Astrocyte of the cerebellum (primary cell): ENCODE data around the gene CGREF1.
"Not testable (repeated sequence)": the region's sequence is repeated elsewhere in the genome, so short reads cannot be mapped to it uniquely, and the experiment has no call there.

Experiments
- DNase-seq: peaks from one replicate; pipeline ENCODE4 v3.0.0-alpha.2; 2011; ENCODE audit warnings: low read depth
- H3K4me3 ChIP-seq: 2 replicates; pipeline ENCODE4 v1.5.1; 2011; ENCODE audit warnings: mild to moderate bottlenecking, low read depth, low read length, moderate library complexity
- in situ Hi-C: cut with HindIII; loops from 2 replicates; pipeline ENCODE4 v1.10.0; 2017; ENCODE audit warnings: low sequenced_read_pairs
- TF ChIP-seq, protein P1 (sequence below): IDR thresholded peaks from 2 replicates; pipeline ENCODE4 v1.5.1; 2012; ENCODE audit warnings: low read length, low read depth, moderate library complexity, mild to moderate bottlenecking; ENCODE audit errors: missing control alignments

Gene CGREF1

GRCh38 chr2:27125104-27125503 lies 6.2 kb upstream of the CGREF1 start:
- no peak for DNase-seq
- TF ChIP-seq, protein P1, sequence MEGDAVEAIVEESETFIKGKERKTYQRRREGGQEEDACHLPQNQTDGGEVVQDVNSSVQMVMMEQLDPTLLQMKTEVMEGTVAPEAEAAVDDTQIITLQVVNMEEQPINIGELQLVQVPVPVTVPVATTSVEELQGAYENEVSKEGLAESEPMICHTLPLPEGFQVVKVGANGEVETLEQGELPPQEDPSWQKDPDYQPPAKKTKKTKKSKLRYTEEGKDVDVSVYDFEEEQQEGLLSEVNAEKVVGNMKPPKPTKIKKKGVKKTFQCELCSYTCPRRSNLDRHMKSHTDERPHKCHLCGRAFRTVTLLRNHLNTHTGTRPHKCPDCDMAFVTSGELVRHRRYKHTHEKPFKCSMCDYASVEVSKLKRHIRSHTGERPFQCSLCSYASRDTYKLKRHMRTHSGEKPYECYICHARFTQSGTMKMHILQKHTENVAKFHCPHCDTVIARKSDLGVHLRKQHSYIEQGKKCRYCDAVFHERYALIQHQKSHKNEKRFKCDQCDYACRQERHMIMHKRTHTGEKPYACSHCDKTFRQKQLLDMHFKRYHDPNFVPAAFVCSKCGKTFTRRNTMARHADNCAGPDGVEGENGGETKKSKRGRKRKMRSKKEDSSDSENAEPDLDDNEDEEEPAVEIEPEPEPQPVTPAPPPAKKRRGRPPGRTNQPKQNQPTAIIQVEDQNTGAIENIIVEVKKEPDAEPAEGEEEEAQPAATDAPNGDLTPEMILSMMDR: no peak
- in situ Hi-C loops: no loop called here
- no peak overlapping the region for H3K4me3 ChIP-seq

DNA sequence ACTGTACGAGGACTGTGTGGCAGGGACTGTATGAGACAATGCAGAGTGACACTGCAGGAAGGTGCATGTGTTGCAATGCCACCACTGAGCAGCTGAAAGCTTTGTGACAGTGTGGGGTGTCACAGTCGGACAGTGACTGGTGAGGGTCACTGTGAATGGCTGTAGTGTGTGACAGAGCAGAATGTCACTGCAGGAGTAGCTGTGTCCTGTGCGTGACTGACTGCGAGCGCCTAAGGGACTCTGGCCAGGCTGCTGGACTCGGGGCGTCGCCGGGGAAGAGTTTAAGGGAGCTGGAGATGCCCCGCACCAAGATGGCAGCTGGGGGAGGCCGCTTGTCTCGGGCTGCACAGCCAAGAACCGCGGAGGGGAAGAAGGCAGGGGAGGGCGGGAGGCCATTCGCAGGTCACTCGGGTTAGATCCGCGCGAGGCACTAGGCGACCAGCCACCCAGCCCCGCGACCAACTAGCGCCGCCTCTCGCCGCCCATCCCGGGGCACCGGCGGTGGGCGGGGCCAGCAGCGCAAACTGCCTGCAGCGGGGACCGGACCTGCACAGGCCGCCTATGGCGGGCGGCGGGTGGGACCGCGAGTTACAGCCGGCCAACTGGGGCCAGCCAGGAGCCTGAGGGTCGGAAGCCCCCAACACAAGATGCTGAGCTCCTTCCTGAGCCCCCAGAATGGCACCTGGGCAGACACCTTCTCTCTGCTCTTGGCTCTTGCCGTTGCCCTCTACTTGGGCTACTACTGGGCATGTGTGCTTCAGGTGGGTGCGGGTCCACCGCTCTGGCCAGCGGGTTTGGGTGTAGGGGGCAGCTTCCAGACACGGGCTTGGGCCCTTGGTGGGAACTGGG lies 4.6 kb upstream of the CGREF1 start, which contains the start of gene ABHD1:
ABHD1 (plus strand) TSS at position 514 of the 849 bp plus-strand sequence; CDS start at position 648, 134 bp downstream.
- H3K4me3 ChIP-seq: peak within 1 kb of the TSS; percentile 53
- TF ChIP-seq, protein P1: no peak
- DNase-seq: no peak
- in situ Hi-C loops: loop anchor here (5.0 kb wide), 1 partner anchor 144 kb away; no protein-coding TSS in a partner anchor

GRCh38 chr2:27122791-27123190 lies 3.9 kb upstream of the CGREF1 start:
- in situ Hi-C loops: loop anchor here (5.0 kb wide), 1 partner anchor 145 kb away; no protein-coding TSS in a partner anchor
- TF ChIP-seq, protein P1: no peak
- no peak for DNase-seq
- no peak overlapping the region for H3K4me3 ChIP-seq

DNA sequence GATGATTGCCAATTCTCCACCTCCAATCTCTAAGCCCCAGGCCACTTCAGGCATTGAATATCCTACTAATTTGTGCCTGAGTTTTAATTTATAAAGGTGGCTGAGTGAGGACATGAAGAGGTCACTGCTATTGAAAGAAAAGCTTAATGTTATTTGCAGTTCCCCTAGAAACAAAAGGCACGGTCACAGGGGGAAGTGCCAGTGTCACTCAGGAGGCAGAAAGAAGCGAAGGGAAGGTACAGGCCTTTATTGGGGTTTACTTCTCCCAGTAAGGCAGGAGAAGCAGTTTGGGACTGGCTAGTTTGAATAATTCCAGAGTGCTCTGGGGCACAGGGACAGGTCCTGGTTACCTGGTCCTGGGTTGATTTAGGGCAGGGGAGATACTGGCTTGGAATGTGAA lies 3.0 kb upstream of the CGREF1 start:
- TF ChIP-seq, protein P1: no peak
- no peak overlapping the region for H3K4me3 ChIP-seq
- DNase-seq: no peak
- in situ Hi-C loops: loop anchor here (5.0 kb wide), 1 partner anchor 145 kb away; no protein-coding TSS in a partner anchor

- in situ Hi-C loops: loop anchor here (10.0 kb wide), 1 partner anchor 76 kb away; no protein-coding TSS in a partner anchor
- H3K4me3 ChIP-seq: peak overlapping the region; percentile 33
- DNase-seq: not testable (repeated sequence)
These were observed 372 bp upstream of the CGREF1 start for GRCh38 chr2:27119330-27119670.

DNA sequence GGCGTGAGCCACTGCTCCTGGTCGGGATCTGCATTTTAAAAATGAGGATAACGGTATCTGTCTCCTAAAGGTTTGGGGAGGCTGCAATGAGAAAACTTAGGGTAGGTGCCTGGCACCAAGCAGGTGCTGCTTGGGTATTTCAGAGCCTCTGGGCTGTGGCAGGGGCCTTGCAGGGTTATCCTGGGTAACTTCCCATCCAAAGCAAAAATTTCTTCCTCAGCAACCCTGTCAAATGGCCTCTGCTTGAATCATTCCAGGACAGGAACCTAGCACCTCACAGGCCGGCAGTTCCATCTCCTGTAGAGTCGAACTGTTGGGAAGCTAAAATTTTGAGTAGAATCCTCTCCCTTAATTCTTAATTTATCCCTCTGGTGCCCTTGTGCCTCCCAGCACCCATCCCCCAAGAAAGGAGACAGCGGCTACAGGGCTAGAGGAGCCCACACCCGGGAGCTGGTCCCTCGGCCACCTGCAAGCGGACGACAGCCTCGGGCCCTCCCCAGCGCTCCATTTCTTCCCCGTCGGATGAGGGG lies 868 bp downstream of the CGREF1 start:
- TF ChIP-seq, protein P1: no peak
- H3K4me3 ChIP-seq: peak overlapping the region; percentile 33

GRCh38 chr2:27115519-27115918 lies 3.4 kb downstream of the CGREF1 start:
- in situ Hi-C loops: loop anchor here (10.0 kb wide), 1 partner anchor 79 kb away; no protein-coding TSS in a partner anchor
- no peak for DNase-seq
- TF ChIP-seq, protein P1: no peak
- no peak overlapping the region for H3K4me3 ChIP-seq

More for the DNA sequence above, 868 bp downstream of the CGREF1 start:
- no peak for DNase-seq
- in situ Hi-C loops: loop anchor here (10.0 kb wide), 1 partner anchor 77 kb away; no protein-coding TSS in a partner anchor

- not testable (repeated sequence) for H3K4me3 ChIP-seq, DNase-seq
- in situ Hi-C loops: loop anchor here (5.0 to 10.0 kb wide), 2 partner anchors 83 to 136 kb away; no protein-coding TSS in a partner anchor
These were observed 7.4 kb downstream of the CGREF1 start for GRCh38 chr2:27111392-27112078.

DNA sequence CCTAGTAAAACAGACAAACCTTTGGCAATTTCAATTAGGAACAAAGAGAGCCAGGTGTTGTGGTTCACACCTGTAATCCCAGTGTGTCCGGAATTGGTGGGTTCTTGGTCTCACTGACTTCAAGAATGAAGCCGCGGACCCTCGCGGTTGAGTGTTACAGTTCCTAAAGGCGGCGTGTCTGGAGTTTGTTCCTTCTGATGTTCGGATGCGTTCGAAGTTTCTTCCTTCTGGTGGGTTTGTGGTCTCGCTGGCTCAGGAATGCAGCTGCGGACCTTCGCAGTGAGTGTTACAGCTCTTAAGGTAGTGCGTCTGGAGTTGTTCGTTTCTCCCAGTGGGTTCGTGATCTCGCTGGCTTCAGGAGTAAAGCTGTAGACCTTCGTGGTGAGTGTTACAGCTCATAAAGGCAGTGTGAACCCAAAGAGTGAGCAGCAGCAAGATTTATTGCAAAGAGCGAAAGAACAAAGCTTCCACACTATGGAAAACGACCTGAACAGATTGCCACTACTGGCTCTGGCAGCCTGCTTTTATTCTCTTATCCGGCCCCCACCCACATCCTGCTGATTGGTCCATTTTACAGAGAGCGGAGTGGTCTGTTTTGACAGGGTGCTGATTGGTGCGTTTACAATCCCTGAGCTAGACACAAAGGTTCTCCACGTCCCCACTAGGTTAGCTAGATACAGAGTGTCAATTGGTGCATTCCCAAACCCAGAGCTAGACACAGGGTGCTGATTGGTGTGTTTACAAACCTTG lies 8.2 kb downstream of the CGREF1 start:
- H3K4me3 ChIP-seq, DNase-seq: not testable (repeated sequence)
- in situ Hi-C loops: loop anchor here (5.0 to 10.0 kb wide), 2 partner anchors 84 to 137 kb away; no protein-coding TSS in a partner anchor
